H9 (cell line): ENCODE data around the gene FAM3A. TPM values are rescaled to one million over a fixed set of nuclear protein-coding genes. Genes with fewer than 3 reads are reported as not detected.

Experiments
- DNase-seq: peaks from one replicate; pipeline ENCODE4 v3.0.0-alpha.2; 2017
- H2AFZ ChIP-seq: one replicate; pipeline ENCODE4 v1.6.1; 2013; ENCODE audit warnings: mild to moderate bottlenecking, low read length, control low read depth, moderate library complexity
- H2AK5ac ChIP-seq: 2 replicates; pipeline ENCODE4 v1.6.1; 2013; ENCODE audit warnings: low read length, control low read depth, mixed read lengths; ENCODE audit not compliant: insufficient read length
- H2BK120ac ChIP-seq: one replicate; pipeline ENCODE4 v1.6.1; 2013; ENCODE audit warnings: low read depth, mild to moderate bottlenecking, low read length, control low read depth, inconsistent platforms; ENCODE audit not compliant: poor library complexity, severe bottlenecking
- H2BK12ac ChIP-seq: 2 replicates; pipeline ENCODE4 v1.6.1; 2013; ENCODE audit warnings: low read length, control low read depth, mixed read lengths, low read depth; ENCODE audit not compliant: insufficient read length
- H2BK15ac ChIP-seq: 2 replicates; pipeline ENCODE4 v1.6.1; 2013; ENCODE audit warnings: low read depth, low read length, control low read depth
- H2BK20ac ChIP-seq: one replicate; pipeline ENCODE4 v1.6.1; 2013; ENCODE audit warnings: low read depth, mild to moderate bottlenecking, low read length, control low read depth, inconsistent platforms; ENCODE audit not compliant: poor library complexity, severe bottlenecking
- H2BK5ac ChIP-seq: 2 replicates; pipeline ENCODE4 v1.6.1; 2013; ENCODE audit warnings: low read length, control low read depth, mixed read lengths; ENCODE audit not compliant: insufficient read length
- H3K14ac ChIP-seq: 2 replicates; pipeline ENCODE4 v1.6.1; 2013; ENCODE audit warnings: low read length, control low read depth; ENCODE audit not compliant: insufficient read depth
- H3K18ac ChIP-seq: 2 replicates; pipeline ENCODE4 v1.6.1; 2013; ENCODE audit warnings: low read depth, mild to moderate bottlenecking, mixed read lengths, low read length, control low read depth; ENCODE audit not compliant: insufficient read length
- H3K23ac ChIP-seq: 2 replicates; pipeline ENCODE4 v1.6.1; 2013; ENCODE audit warnings: low read length, control low read depth, mixed read lengths, low read depth; ENCODE audit not compliant: insufficient read length
- H3K23me2 ChIP-seq: 2 replicates; pipeline ENCODE4 v1.6.1; 2013; ENCODE audit warnings: low read depth, mild to moderate bottlenecking, mixed read lengths, low read length, control low read depth; ENCODE audit not compliant: insufficient read length, poor library complexity, severe bottlenecking
- H3K27ac ChIP-seq: 2 replicates; pipeline ENCODE4 v1.5.1; 2013; ENCODE audit warnings: low read length, control low read depth, mixed read lengths, low read depth; ENCODE audit not compliant: insufficient read length
- H3K27me3 ChIP-seq: 2 replicates; pipeline ENCODE4 v1.6.1; 2013; ENCODE audit warnings: low read length, control low read depth, inconsistent platforms; ENCODE audit not compliant: insufficient read depth
- H3K4ac ChIP-seq: 2 replicates; pipeline ENCODE4 v1.6.1; 2013; ENCODE audit warnings: low read depth, mild to moderate bottlenecking, control low read depth, inconsistent platforms, low read length, moderate library complexity
- H3K4me1 ChIP-seq: 2 replicates; pipeline ENCODE4 v1.6.1; 2013; ENCODE audit warnings: low read length, control low read depth, inconsistent platforms; ENCODE audit not compliant: insufficient read depth
- H3K4me2 ChIP-seq: 2 replicates; pipeline ENCODE4 v1.6.1; 2013; ENCODE audit warnings: low read length, control low read depth, mixed read lengths; ENCODE audit not compliant: insufficient read length, insufficient read depth
- H3K56ac ChIP-seq: 2 replicates; pipeline ENCODE4 v1.6.1; 2013; ENCODE audit warnings: low read depth, mild to moderate bottlenecking, mixed read lengths, low read length, control low read depth; ENCODE audit not compliant: insufficient read length
- H3K79me1 ChIP-seq: 2 replicates; pipeline ENCODE4 v1.6.1; 2013; ENCODE audit warnings: low read depth, mild to moderate bottlenecking, moderate library complexity, low read length, control low read depth, inconsistent platforms; ENCODE audit not compliant: insufficient read depth, poor library complexity, severe bottlenecking
- H3K79me2 ChIP-seq: 2 replicates; pipeline ENCODE4 v1.6.1; 2013; ENCODE audit warnings: low read length, control low read depth, inconsistent platforms; ENCODE audit not compliant: insufficient read depth
- H3K9ac ChIP-seq: 2 replicates; pipeline ENCODE4 v1.6.1; 2013; ENCODE audit warnings: low read length, control low read depth, mixed read lengths; ENCODE audit not compliant: insufficient read length; ENCODE audit errors: extremely low read depth
- H3K9me3 ChIP-seq: one replicate; pipeline ENCODE4 v1.6.1; 2013; ENCODE audit warnings: low read depth, low read length, inconsistent platforms; ENCODE audit not compliant: control insufficient read depth
- H3T11ph ChIP-seq: one replicate; pipeline ENCODE4 v1.6.1; 2013; ENCODE audit warnings: mild to moderate bottlenecking, low read length, control low read depth, inconsistent platforms
- H4K20me1 ChIP-seq: one replicate; pipeline ENCODE4 v1.6.1; 2013; ENCODE audit not compliant: control insufficient read depth, insufficient read length, insufficient read depth
- H4K5ac ChIP-seq: 2 replicates; pipeline ENCODE4 v1.6.1; 2013; ENCODE audit warnings: low read depth, mild to moderate bottlenecking, mixed read lengths, low read length, control low read depth; ENCODE audit not compliant: insufficient read length
- H4K8ac ChIP-seq: replicated peaks from 2 replicates; pipeline ENCODE4 v1.6.1; 2013; ENCODE audit warnings: low read length, control low read depth, mixed read lengths, low read depth; ENCODE audit not compliant: insufficient read length
- H4K91ac ChIP-seq: 2 replicates; pipeline ENCODE4 v1.6.1; 2013; ENCODE audit warnings: low read depth, mild to moderate bottlenecking, moderate library complexity, mixed read lengths, low read length, control low read depth; ENCODE audit not compliant: insufficient read length
- H3K27ac Mint-ChIP-seq, 3 experiments: 2 replicates in 2 of 3; 3 replicates in 1 of 3; pipeline ENCODE4 v1.8.0; 2020 to 2021; ENCODE audit warnings: mixed read lengths in 3 of 3, mild to moderate bottlenecking in 1 of 3, moderate library complexity in 1 of 3
- H3K27me3 Mint-ChIP-seq: 2 replicates; pipeline ENCODE4 v1.8.0; 2021; ENCODE audit warnings: low read depth, mild to moderate bottlenecking, moderate library complexity, mixed read lengths
- H3K36me3 Mint-ChIP-seq, 3 experiments: 2 replicates in 2 of 3; 3 replicates in 1 of 3; pipeline ENCODE4 v1.8.0; 2020 to 2021; ENCODE audit warnings: low read depth in 3 of 3, mixed read lengths in 3 of 3; ENCODE audit not compliant: insufficient read depth in 1 of 3
- H3K4me1 Mint-ChIP-seq, 2 experiments: 2 replicates each; pipeline ENCODE4 v1.8.0; 2020; ENCODE audit warnings: mixed read lengths in 2 of 2
- H3K4me3 Mint-ChIP-seq, 2 experiments: 2 replicates in 1 of 2; 3 replicates in 1 of 2; pipeline ENCODE4 v1.8.0; 2020 to 2021; ENCODE audit warnings: mild to moderate bottlenecking in 2 of 2, mixed read lengths in 2 of 2, moderate library complexity in 1 of 2
- H3K9me3 Mint-ChIP-seq, 2 experiments: 2 replicates in 1 of 2; 3 replicates in 1 of 2; pipeline ENCODE4 v1.8.0; 2020; ENCODE audit warnings: mild to moderate bottlenecking in 2 of 2, mixed read lengths in 2 of 2, moderate library complexity in 1 of 2
- WGBS: extraction: QIAGEN DNeasy Blood & Tissue Kit; methylation state at CpG from one replicate; pipeline ENCODE4 v1.1.7; 2013; ENCODE audit warnings: missing lambda C conversion rate, low lambda C conversion rate, mixed read lengths; ENCODE audit not compliant: insufficient read length; ENCODE audit errors: extremely low coverage; 5-methylcytosine and 5-hydroxymethylcytosine counted together
- total RNA-seq: library from RNA; stranded (reverse); gene quantifications from 2 replicates; pipeline ENCODE4 v1.2.1, GENCODE V29; 2021
- TF ChIP-seq, protein P1 (sequence below): fragments of 200-600 bp; sonication (generic); conservative IDR thresholded peaks from 3 replicates; pipeline ENCODE4 v1.8.0; 2021; ENCODE audit warnings: antibody characterized with exemption, mild to moderate bottlenecking

The FAM3A gene
- total RNA-seq, 1 experiment from 2014 or later: 22.8 TPM

DNA sequence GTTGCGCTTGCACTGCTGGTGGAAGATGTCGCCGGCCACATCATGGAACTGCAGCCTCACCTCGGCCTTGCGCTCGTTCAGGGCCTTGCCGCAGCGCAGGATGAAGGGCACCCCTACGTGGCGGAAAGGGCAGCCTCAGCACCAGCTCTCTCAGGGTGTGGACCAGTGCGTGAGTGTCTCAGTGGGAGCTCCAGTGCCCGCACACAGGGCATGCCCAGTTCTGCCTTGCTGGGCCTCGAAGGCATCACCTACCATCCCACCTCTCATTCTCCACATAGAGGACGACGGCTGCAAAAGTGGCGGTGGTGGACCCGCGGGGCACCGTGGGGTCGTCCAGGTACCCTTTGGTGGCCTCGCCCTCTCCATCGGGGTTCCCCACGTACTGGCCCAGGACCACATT is 16.7 kb upstream of the FAM3A start:
- no peak overlapping the region for H3K14ac ChIP-seq
- H2AFZ ChIP-seq: no peak overlapping the region
- H3K79me1 ChIP-seq: no peaks in the 10 kb centered on the region
- peak overlapping the region in 1 of 3 experiments; percentile 48; a peak in 1 of 7 replicates for H3K27ac Mint-ChIP-seq
- H3K18ac ChIP-seq: no peak overlapping the region
- H4K20me1 ChIP-seq: no peaks in the 10 kb centered on the region
- H2BK5ac ChIP-seq: no peak overlapping the region
- H2BK20ac ChIP-seq: no peak overlapping the region
- no peak overlapping the region for H2BK12ac ChIP-seq
- no peak overlapping the region for H4K91ac ChIP-seq
- no CpG with 5 or more reads among the region's 23 CpGs for WGBS
- peaks cover 22 to 57% (median 36%) of the 10 kb centered on the region in 3 experiments for H3K36me3 Mint-ChIP-seq
- H3K27me3 Mint-ChIP-seq: peaks cover 9% of the 10 kb centered on the region
- H3K27ac ChIP-seq: no peak overlapping the region
- TF ChIP-seq, protein P1, sequence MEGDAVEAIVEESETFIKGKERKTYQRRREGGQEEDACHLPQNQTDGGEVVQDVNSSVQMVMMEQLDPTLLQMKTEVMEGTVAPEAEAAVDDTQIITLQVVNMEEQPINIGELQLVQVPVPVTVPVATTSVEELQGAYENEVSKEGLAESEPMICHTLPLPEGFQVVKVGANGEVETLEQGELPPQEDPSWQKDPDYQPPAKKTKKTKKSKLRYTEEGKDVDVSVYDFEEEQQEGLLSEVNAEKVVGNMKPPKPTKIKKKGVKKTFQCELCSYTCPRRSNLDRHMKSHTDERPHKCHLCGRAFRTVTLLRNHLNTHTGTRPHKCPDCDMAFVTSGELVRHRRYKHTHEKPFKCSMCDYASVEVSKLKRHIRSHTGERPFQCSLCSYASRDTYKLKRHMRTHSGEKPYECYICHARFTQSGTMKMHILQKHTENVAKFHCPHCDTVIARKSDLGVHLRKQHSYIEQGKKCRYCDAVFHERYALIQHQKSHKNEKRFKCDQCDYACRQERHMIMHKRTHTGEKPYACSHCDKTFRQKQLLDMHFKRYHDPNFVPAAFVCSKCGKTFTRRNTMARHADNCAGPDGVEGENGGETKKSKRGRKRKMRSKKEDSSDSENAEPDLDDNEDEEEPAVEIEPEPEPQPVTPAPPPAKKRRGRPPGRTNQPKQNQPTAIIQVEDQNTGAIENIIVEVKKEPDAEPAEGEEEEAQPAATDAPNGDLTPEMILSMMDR: no peak
- H3K9ac ChIP-seq: no peak overlapping the region
- no peak overlapping the region for H2AK5ac ChIP-seq
- no peak overlapping the region for H3K4me2 ChIP-seq
- no peak overlapping the region for H3K4me3 Mint-ChIP-seq
- H4K8ac ChIP-seq: no peak overlapping the region
- no peaks in the 10 kb centered on the region for H3K79me2 ChIP-seq
- no peaks in the 10 kb centered on the region for H3K4me1 ChIP-seq
- H4K5ac ChIP-seq: no peak overlapping the region
- H3K9me3 ChIP-seq: peaks cover 21% of the 10 kb centered on the region
- H3K9me3 Mint-ChIP-seq: peaks cover 66 to 74% of the 10 kb centered on the region in 2 experiments
- H3K23me2 ChIP-seq: peaks cover 3% of the 10 kb centered on the region
- DNase-seq: no peak
- no peak overlapping the region for H3T11ph ChIP-seq
- no peak overlapping the region for H3K4ac ChIP-seq
- H3K4me1 Mint-ChIP-seq: no peaks in the 10 kb centered on the region
- no peak overlapping the region for H3K23ac ChIP-seq
- no peaks in the 10 kb centered on the region for H3K27me3 ChIP-seq
- no peak overlapping the region for H3K56ac ChIP-seq
- no peak overlapping the region for H2BK120ac ChIP-seq
- no peak overlapping the region for H2BK15ac ChIP-seq
